ENCODE data around the gene FAM216B. TPM values are rescaled to one million over a fixed set of nuclear protein-coding genes. Genes with fewer than 3 reads are reported as not detected.

FAM216B gene
- total and polyA plus RNA-seq, 2 donors (not counting 3 experiments of a cell fraction or from before 2014, with no cell fraction given), result not detected

DNA sequence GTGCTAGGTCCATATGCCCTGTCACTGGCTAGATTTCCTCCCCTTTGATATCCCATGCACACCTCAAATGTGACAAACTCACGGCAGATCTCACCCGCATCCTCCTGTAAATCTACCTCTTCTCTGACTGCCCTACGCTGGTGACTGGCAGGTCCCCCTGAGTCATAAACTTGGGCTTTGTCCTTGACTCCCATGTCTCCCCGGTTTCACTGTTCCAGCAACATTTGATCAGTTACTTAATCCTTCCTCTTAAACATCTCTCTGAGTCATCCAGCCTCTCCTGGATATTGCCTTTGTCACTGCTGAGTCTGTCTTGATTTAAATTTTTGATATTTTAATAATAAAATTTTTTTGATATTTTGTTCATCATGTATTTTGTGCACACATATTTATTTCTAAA lies 26.5 kb downstream of the FAM216B start:
- no peak overlapping the region for H3K4me2 ChIP-seq (ENCODE audit: insufficient read depth, low read length)
- BruUV-seq (replicated peaks), result no TSS peak
- ChIA-PET POLR2A (no interaction called here), CTCF (no interaction called here)
- dilution Hi-C loops (cut with MboI; ENCODE audit: extremely low pct_ligation_motif_present, low sequenced_read_pairs), result no loop called here
- TF ChIP-seq POLR2A (IDR thresholded peaks at IDR 0.05; ENCODE audit: low read depth, low read length), result no peak
- TF ChIP-seq JUN (IDR thresholded peaks at IDR 0.05; ENCODE audit: borderline replicate concordance, insufficient read depth, insufficient read length, low read depth), result no peak
- TF ChIP-seq, protein P1, sequence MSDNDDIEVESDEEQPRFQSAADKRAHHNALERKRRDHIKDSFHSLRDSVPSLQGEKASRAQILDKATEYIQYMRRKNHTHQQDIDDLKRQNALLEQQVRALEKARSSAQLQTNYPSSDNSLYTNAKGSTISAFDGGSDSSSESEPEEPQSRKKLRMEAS (IDR thresholded peaks at IDR 0.05; ENCODE audit: insufficient read depth, insufficient read length), result no peak
- TF ChIP-seq POLR2AphosphoS5 (IDR thresholded peaks at IDR 0.05; ENCODE audit: insufficient read depth, low read depth, low read length), result no peak
- no peak for TF ChIP-seq MYC (IDR thresholded peaks at IDR 0.05; ENCODE audit: low read depth, low read length)
- H3K27me3 ChIP-seq (ENCODE audit: control insufficient read depth in 2 of 2, insufficient read depth in 2 of 2, low read length in 2 of 2), result peaks cover 0 to 7% of the 10 kb centered on the region in 2 experiments
- no peaks in the 10 kb centered on the region for H3K79me2 ChIP-seq (ENCODE audit: control insufficient read depth, insufficient read depth, low read length)
- H3K4me3 ChIP-seq (replicated peaks in 1 of 3; ENCODE audit: insufficient read depth in 1 of 3, low read depth in 1 of 3, low read length in 3 of 3), result no peak overlapping the region
- H3K27ac ChIP-seq (ENCODE audit: insufficient read depth, low read depth, low read length), result no peak overlapping the region
- no peak overlapping the region for H2AFZ ChIP-seq (ENCODE audit: low read depth, low read length)
- no peaks in the 10 kb centered on the region for H3K9me1 ChIP-seq (replicated peaks; ENCODE audit: control insufficient read depth, extremely low read depth, insufficient read depth, low read length)
- H3K9me3 ChIP-seq (replicated peaks; ENCODE audit: control insufficient read depth, insufficient read depth, low read length), result no peaks in the 10 kb centered on the region
- no peak for FAIRE-seq
- DNase-seq (ENCODE audit: low read depth, low spot score), result no peak
- H3K36me3 ChIP-seq (ENCODE audit: control insufficient read depth in 2 of 2, extremely low read depth in 1 of 2, insufficient read depth in 2 of 2, low read length in 2 of 2), result no peaks in the 10 kb centered on the region
- no peaks in the 10 kb centered on the region for H3K4me1 ChIP-seq (ENCODE audit: control insufficient read depth, extremely low read depth, insufficient read depth, low read length)
- H3K9ac ChIP-seq (replicated peaks; ENCODE audit: extremely low read depth, insufficient read depth, low read length), result no peak overlapping the region
- H4K20me1 ChIP-seq (replicated peaks; ENCODE audit: control insufficient read depth, extremely low read depth, insufficient read depth, low read length), result no peaks in the 10 kb centered on the region
- intact Hi-C loops (cut with micrococcal nuclease), result no loop called here

DNA sequence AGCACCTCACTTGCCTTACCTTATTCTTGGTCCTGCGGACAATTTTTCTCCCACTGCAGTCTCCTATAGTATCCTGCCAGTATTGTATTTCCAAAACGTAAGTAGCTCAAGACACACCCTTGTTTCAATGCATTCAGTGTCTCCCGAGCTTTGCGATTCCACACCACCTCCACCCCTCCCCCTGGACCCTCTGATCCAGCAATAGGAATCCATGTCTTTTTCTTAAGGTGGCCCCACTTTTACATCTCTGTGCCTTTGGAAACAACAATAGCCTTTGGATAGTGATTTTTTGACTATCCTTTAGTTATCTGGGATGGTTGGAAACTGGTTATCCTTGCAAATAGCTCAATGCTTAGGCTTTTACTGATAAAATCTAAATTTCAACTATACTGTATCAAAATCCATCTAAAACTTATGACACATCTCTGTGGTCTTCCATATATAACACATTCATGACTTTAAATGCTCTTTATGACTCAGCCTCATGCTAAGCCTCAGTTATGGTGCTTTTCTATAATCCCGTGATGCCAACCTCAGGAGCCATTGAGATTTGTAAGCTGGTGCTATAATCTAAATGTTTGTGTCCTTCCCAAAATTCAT lies 27.1 kb downstream of the FAM216B start:
- Histone ChIP-seq H3K4me2 (ENCODE audit: insufficient read depth, low read length) (no peak overlapping the region), H3K36me3 (ENCODE audit: control insufficient read depth in 2 of 2, extremely low read depth in 1 of 2, insufficient read depth in 2 of 2, low read length in 2 of 2) (no peaks in the 10 kb centered on the region), H3K9me3 (replicated peaks; ENCODE audit: control insufficient read depth, insufficient read depth, low read length) (no peaks in the 10 kb centered on the region), H4K20me1 (replicated peaks; ENCODE audit: control insufficient read depth, extremely low read depth, insufficient read depth, low read length) (no peaks in the 10 kb centered on the region), H3K4me3 (replicated peaks in 1 of 3; ENCODE audit: insufficient read depth in 1 of 3, low read depth in 1 of 3, low read length in 3 of 3) (no peak overlapping the region), H2AFZ (ENCODE audit: low read depth, low read length) (no peak overlapping the region), H3K4me1 (ENCODE audit: control insufficient read depth, extremely low read depth, insufficient read depth, low read length) (no peaks in the 10 kb centered on the region), H3K79me2 (ENCODE audit: control insufficient read depth, insufficient read depth, low read length) (no peaks in the 10 kb centered on the region), H3K27ac (ENCODE audit: insufficient read depth, low read depth, low read length) (no peak overlapping the region), H3K27me3 (ENCODE audit: control insufficient read depth in 2 of 2, insufficient read depth in 2 of 2, low read length in 2 of 2) (peaks cover 0 to 7% of the 10 kb centered on the region in 2 experiments), H3K9me1 (replicated peaks; ENCODE audit: control insufficient read depth, extremely low read depth, insufficient read depth, low read length) (no peaks in the 10 kb centered on the region), H3K9ac (replicated peaks; ENCODE audit: extremely low read depth, insufficient read depth, low read length) (no peak overlapping the region)
- ChIA-PET POLR2A (no interaction called here), CTCF (no interaction called here)
- no peak for FAIRE-seq
- dilution Hi-C loops (cut with MboI; ENCODE audit: extremely low pct_ligation_motif_present, low sequenced_read_pairs), result no loop called here
- intact Hi-C loops (cut with micrococcal nuclease), result no loop called here
- no TSS peak for BruUV-seq (replicated peaks)
- DNase-seq (ENCODE audit: low read depth, low spot score), result no peak
- TF ChIP-seq FOS (IDR thresholded peaks at IDR 0.05; ENCODE audit: borderline replicate concordance, insufficient read depth, low read length), result no peak
- TF ChIP-seq, protein P2, sequence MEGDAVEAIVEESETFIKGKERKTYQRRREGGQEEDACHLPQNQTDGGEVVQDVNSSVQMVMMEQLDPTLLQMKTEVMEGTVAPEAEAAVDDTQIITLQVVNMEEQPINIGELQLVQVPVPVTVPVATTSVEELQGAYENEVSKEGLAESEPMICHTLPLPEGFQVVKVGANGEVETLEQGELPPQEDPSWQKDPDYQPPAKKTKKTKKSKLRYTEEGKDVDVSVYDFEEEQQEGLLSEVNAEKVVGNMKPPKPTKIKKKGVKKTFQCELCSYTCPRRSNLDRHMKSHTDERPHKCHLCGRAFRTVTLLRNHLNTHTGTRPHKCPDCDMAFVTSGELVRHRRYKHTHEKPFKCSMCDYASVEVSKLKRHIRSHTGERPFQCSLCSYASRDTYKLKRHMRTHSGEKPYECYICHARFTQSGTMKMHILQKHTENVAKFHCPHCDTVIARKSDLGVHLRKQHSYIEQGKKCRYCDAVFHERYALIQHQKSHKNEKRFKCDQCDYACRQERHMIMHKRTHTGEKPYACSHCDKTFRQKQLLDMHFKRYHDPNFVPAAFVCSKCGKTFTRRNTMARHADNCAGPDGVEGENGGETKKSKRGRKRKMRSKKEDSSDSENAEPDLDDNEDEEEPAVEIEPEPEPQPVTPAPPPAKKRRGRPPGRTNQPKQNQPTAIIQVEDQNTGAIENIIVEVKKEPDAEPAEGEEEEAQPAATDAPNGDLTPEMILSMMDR (IDR thresholded peaks at IDR 0.05; ENCODE audit: extremely low read depth in 1 of 2, insufficient read depth in 1 of 2, low read depth in 1 of 2, low read length in 2 of 2), result no peak
- no peak for TF ChIP-seq MYC (IDR thresholded peaks at IDR 0.05; ENCODE audit: low read depth, low read length)
- TF ChIP-seq GATA2 (IDR thresholded peaks at IDR 0.05; ENCODE audit: insufficient read depth, insufficient read length, low read depth, low read length), result no peak
- TF ChIP-seq JUN (IDR thresholded peaks at IDR 0.05; ENCODE audit: borderline replicate concordance, insufficient read depth, insufficient read length, low read depth), result no peak
- TF ChIP-seq POLR2AphosphoS5 (IDR thresholded peaks at IDR 0.05; ENCODE audit: insufficient read depth, low read depth, low read length), result no peak
